Peyer's patch (tissue), 4 donors: ENCODE data around the gene MRPL14. TPM values are rescaled to one million over a fixed set of nuclear protein-coding genes. Genes with fewer than 3 reads are reported as not detected.

ENCODE experiments used
- DNase-seq, 3 donors: peaks; one replicate each; pipeline ENCODE4 v3.0.0-alpha.2; 2017 to 2019
- H3K27ac ChIP-seq, 4 donors: fragments of 200-600 bp; sonication (generic); one replicate each; pipeline ENCODE4 v1.5.1; 2016 to 2019
- H3K27me3 ChIP-seq, 2 donors: fragments of 200-600 bp; sonication (generic); one replicate each; pipeline ENCODE4 v1.5.1; 2019
- H3K36me3 ChIP-seq, 3 donors: fragments of 200-600 bp; sonication (generic); one replicate each; pipeline ENCODE4 v1.5.1; 2016 to 2019
- H3K4me1 ChIP-seq, 4 donors: fragments of 200-600 bp; sonication (generic); one replicate each; pipeline ENCODE4 v1.5.1; 2016 to 2019
- H3K4me3 ChIP-seq, 4 donors: fragments of 200-600 bp; sonication (generic); 1 replicate in 3 of 4; 2 replicates in 1 of 4; pipeline ENCODE4 v1.5.1; 2016 to 2019; ENCODE audit warnings: mild to moderate bottlenecking in 1 of 4
- H3K9me3 ChIP-seq, 4 donors: fragments of 200-600 bp; sonication (generic); one replicate each; pipeline ENCODE4 v1.5.1; 2016 to 2019; ENCODE audit warnings: mild to moderate bottlenecking in 1 of 4
- POLR2A ChIP-seq, 2 donors: fragments of 450-650 bp; IDR thresholded peaks; one replicate each; pipeline ENCODE4 v1.5.1; 2017; ENCODE audit warnings: antibody characterized with exemption in 2 of 2, mild to moderate bottlenecking in 2 of 2, moderate library complexity in 2 of 2
- total RNA-seq, 4 donors: library from RNA; depleted of rRNA; stranded (reverse); fragments of >200 nt; gene quantifications; one replicate each; pipeline ENCODE4 v1.1.0, GENCODE V29; 2016
- TF ChIP-seq, protein P1 (sequence below), 6 experiments: fragments of 450-650 bp in 4 of 6; fragments of 200-600 bp in 2 of 6; sonication (generic) in 1 of 6; IDR thresholded peaks; one replicate each; pipeline ENCODE4 v1.5.1; 2017 to 2019; ENCODE audit warnings: antibody characterized with exemption in 6 of 6, mild to moderate bottlenecking in 3 of 6, moderate library complexity in 1 of 6

Gene MRPL14
- total RNA-seq, 4 donors from 2014 or later: 35.5 to 51.1 (median 42.6) TPM

DNA sequence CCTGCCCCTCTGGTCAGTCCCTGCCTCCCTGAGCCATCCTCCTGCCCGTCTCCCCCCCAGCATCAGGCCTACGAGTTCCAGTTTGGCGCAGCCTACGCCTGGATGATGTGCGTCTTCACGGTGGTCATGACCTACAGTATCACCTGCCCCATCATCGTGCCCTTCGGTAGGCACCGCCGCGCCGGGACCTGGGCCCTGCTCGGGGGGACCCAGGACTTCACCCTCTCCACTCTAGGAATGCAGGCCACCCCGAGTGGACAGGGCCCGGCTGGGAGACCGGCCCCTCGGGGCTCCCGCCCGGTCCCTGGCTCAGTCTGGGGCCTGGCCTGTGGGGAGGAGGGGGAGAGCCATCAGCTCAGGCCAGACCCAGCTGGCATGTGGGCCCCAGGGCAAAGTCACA lies 25.3 kb upstream of the MRPL14 start:
- DNase-seq: no peak
- Histone ChIP-seq H3K27ac (no peak overlapping the region), H3K4me3 (no peak overlapping the region), H3K27me3 (no peaks in the 10 kb centered on the region), H3K36me3 (peaks cover 0 to 36% (median 0%) of the 10 kb centered on the region in 3 donors), H3K4me1 (peaks cover 0 to 4% (median 0%) of the 10 kb centered on the region in 4 donors), H3K9me3 (no peaks in the 10 kb centered on the region)
- no peak for TF ChIP-seq POLR2A (IDR thresholded peaks at IDR 0.05)
- TF ChIP-seq, protein P1, sequence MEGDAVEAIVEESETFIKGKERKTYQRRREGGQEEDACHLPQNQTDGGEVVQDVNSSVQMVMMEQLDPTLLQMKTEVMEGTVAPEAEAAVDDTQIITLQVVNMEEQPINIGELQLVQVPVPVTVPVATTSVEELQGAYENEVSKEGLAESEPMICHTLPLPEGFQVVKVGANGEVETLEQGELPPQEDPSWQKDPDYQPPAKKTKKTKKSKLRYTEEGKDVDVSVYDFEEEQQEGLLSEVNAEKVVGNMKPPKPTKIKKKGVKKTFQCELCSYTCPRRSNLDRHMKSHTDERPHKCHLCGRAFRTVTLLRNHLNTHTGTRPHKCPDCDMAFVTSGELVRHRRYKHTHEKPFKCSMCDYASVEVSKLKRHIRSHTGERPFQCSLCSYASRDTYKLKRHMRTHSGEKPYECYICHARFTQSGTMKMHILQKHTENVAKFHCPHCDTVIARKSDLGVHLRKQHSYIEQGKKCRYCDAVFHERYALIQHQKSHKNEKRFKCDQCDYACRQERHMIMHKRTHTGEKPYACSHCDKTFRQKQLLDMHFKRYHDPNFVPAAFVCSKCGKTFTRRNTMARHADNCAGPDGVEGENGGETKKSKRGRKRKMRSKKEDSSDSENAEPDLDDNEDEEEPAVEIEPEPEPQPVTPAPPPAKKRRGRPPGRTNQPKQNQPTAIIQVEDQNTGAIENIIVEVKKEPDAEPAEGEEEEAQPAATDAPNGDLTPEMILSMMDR (IDR thresholded peaks at IDR 0.05): no peak

DNA sequence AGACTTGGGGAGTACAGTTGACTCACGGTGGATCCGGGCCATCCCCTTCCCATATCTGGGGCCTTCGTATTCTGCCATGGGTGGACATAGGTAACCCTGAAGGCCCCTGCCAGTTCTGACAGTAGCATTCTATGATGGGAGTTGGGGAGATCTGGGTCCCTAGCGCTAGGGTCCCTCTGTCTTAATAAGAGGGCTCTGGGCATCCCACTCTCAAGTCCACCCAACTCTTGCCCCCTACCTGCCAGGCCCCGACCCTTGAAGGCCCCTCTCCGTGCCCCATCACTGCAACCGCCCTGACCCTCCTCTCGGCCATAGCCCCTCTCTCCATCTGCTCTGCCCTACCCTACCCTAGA lies 24.8 kb upstream of the MRPL14 start:
- peaks cover 0 to 41% (median 0%) of the 10 kb centered on the region in 3 donors for H3K36me3 ChIP-seq
- no peaks in the 10 kb centered on the region for H3K27me3 ChIP-seq
- TF ChIP-seq, protein P1 (IDR thresholded peaks at IDR 0.05): no peak
- no peak for TF ChIP-seq POLR2A (IDR thresholded peaks at IDR 0.05)
- H3K27ac ChIP-seq: no peak overlapping the region
- no peaks in the 10 kb centered on the region for H3K9me3 ChIP-seq
- DNase-seq: no peak
- H3K4me3 ChIP-seq: no peak overlapping the region
- H3K4me1 ChIP-seq: peaks cover 0 to 4% (median 0%) of the 10 kb centered on the region in 4 donors

DNA sequence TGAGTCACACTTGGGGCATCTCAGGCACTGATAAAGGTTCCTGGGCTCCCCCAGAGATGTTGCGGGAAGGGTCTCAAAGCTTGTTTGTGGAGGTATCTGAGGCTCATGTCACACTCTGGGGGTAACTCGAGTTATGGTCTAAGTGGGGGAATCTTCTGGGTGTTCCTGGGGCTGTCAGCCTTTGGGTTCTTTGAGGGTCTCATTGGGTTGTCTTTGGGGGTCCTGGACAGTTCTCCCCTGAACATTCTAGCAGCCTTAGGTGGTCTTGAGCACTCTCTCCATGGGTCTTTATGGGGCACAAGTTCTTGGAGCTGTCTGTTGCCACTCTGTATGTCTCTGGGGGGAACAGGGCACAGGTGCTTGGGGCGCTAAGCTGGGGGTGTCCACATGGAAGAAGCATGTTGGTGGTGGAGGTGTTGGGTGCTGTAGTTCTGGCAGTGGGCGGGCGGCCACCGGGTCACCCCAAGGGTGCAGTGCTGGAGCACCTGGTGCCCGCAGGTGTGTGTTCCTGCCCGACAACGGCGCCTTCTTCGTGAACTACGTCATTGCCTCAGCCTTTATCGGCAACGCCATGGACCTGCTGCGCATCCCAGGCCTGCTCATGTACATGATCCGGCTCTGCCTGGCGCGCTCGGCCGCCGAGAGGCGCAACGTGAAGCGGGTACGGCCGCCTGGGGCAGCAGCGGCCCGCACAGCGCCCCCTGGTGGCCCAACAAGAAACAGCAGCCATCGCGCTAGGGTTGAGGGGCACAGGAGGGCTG lies 24.3 kb upstream of the MRPL14 start:
- H3K4me1 ChIP-seq: peaks cover 0 to 4% (median 0%) of the 10 kb centered on the region in 4 donors
- H3K9me3 ChIP-seq: no peaks in the 10 kb centered on the region
- no peak overlapping the region for H3K4me3 ChIP-seq
- peak; percentile 64 to 87 (median 84) for DNase-seq
- peak overlapping the region in 1 of 4 donors; percentile 31 for H3K27ac ChIP-seq
- no peak for TF ChIP-seq POLR2A (IDR thresholded peaks at IDR 0.05)
- TF ChIP-seq, protein P1 (IDR thresholded peaks at IDR 0.05): peak; percentile 98 to 99 (median 99)
- H3K36me3 ChIP-seq: peaks cover 0 to 46% (median 0%) of the 10 kb centered on the region in 3 donors
- no peaks in the 10 kb centered on the region for H3K27me3 ChIP-seq

DNA sequence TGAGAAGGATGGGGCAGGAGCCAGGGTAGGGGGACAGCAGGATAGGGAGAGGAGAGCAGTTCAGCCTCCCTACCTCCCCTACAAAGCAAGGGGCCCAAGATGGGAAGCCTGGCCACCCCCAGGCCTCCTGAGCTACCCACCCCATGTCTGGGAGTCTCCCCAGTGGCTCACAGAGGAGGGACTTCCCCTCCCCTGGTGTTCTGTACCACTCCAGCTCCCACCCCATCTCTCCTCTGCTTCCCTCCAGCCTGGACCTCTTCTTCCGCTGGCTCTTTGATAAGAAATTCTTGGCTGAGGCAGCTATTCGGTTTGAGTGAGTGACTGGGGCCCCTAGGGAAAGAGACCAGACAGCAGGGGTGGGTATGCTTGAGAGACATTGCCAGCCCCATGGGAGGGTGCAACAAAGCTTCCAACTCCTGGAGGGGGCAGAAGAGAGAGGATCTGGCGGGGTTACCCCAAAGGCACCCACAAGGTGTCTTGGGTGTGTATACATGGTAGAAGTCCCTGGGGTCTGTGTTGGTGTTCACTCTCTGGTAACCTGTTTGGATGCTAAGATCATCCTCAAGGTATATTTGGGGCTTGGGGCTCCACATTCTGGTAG lies 23.2 kb upstream of the MRPL14 start:
- no peak for TF ChIP-seq POLR2A (IDR thresholded peaks at IDR 0.05)
- TF ChIP-seq, protein P1 (IDR thresholded peaks at IDR 0.05): no peak
- H3K27ac ChIP-seq: no peak overlapping the region
- no peaks in the 10 kb centered on the region for H3K9me3 ChIP-seq
- no peaks in the 10 kb centered on the region for H3K27me3 ChIP-seq
- DNase-seq: no peak
- peaks cover 0 to 4% (median 0%) of the 10 kb centered on the region in 4 donors for H3K4me1 ChIP-seq
- no peak overlapping the region for H3K4me3 ChIP-seq
- peaks cover 0 to 56% (median 0%) of the 10 kb centered on the region in 3 donors for H3K36me3 ChIP-seq

DNA sequence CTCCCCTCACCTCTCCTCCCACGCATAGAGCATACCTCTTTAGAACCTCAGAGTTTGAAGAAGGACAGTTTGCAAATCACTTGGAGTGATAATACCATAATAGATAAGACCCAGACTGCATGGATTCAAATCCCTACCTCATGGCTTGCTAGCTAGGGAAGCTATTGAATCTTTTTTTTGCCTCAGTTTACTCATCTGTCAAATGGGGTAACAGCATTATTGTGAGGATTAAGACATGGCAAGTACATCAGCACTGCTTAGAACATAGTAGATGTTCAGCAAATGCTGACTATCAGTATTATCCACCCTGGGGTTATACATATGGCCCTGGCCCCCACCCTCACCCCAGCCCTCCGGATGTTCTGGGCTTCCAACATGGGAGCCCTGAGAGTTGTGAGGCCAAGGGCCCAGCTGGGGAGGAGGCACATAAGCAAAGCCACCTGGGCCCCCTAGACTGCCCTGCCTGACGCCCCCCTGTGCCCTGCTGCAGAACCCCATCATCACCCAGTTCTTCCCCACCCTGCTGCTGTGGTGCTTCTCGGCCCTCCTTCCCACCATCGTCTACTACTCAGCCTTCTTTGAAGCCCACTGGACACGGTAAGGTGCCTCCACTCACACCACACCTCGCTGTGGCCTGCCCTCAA lies 22.2 kb upstream of the MRPL14 start:
- no peak for DNase-seq
- Histone ChIP-seq H3K4me1 (peaks cover 0 to 4% (median 0%) of the 10 kb centered on the region in 4 donors), H3K9me3 (no peaks in the 10 kb centered on the region), H3K4me3 (no peak overlapping the region), H3K27me3 (no peaks in the 10 kb centered on the region), H3K27ac (no peak overlapping the region), H3K36me3 (peaks cover 0 to 59% (median 0%) of the 10 kb centered on the region in 3 donors)
- TF ChIP-seq POLR2A (IDR thresholded peaks at IDR 0.05): no peak
- TF ChIP-seq, protein P1 (IDR thresholded peaks at IDR 0.05): no peak
